Astrocyte (in vitro differentiated cells and primary cell): ENCODE results near the gene RAX.

ENCODE experiments used
- EZH2 ChIP-seq: IDR thresholded peaks from 2 replicates; pipeline ENCODE4 v1.6.1; 2012; ENCODE audit warnings: mild to moderate bottlenecking, low read length, inconsistent platforms; ENCODE audit not compliant: insufficient read depth
- TF ChIP-seq, protein P1 (sequence below): IDR thresholded peaks from 2 replicates; pipeline ENCODE4 v1.5.1; 2011; ENCODE audit warnings: low read depth, mild to moderate bottlenecking, inconsistent platforms, low read length, moderate library complexity; ENCODE audit not compliant: insufficient read depth

DNA sequence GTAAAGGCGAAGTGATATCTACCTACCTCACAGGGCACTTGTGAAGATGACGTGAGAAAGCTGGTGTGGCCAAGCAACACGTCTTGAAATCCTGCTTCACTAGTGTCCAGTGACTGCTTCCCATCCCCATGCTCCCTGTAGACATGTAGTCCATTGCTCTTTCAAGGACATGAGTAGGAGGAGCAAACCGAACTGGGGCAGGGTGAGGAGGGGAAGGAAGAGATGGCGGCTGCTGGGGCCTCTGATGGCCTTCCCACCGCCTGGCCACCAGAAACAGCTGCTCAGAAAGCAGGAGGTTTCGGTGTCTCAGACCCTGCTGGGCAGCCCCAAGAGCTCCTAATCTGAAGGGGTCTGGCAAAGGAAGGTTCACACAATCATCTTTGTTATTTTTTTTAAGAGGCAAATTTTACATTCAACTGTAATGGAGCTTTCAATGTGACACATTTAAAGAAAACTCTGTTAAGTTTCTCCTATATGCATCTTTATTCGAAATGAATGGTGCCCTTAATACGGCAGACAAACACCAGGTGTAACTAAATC, 30.5 kb upstream of the RAX start:
- TF ChIP-seq, protein P1, sequence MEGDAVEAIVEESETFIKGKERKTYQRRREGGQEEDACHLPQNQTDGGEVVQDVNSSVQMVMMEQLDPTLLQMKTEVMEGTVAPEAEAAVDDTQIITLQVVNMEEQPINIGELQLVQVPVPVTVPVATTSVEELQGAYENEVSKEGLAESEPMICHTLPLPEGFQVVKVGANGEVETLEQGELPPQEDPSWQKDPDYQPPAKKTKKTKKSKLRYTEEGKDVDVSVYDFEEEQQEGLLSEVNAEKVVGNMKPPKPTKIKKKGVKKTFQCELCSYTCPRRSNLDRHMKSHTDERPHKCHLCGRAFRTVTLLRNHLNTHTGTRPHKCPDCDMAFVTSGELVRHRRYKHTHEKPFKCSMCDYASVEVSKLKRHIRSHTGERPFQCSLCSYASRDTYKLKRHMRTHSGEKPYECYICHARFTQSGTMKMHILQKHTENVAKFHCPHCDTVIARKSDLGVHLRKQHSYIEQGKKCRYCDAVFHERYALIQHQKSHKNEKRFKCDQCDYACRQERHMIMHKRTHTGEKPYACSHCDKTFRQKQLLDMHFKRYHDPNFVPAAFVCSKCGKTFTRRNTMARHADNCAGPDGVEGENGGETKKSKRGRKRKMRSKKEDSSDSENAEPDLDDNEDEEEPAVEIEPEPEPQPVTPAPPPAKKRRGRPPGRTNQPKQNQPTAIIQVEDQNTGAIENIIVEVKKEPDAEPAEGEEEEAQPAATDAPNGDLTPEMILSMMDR = no peak
- no peak for TF ChIP-seq EZH2
